Effector memory CD4-positive, alpha-beta T cell (primary cell): Measurements from ENCODE around the gene CYP2U1.

Experiments
- DNase-seq, 3 donors: peaks; one replicate each; pipeline ENCODE4 v3.0.0-alpha.2; 2020
- H3K27ac ChIP-seq: 2 replicates; pipeline ENCODE4 v1.7.0; 2013; ENCODE audit warnings: mild to moderate bottlenecking, low read length, moderate library complexity; ENCODE audit not compliant: insufficient read depth, poor library complexity, severe bottlenecking
- H3K27me3 ChIP-seq: replicated peaks from 2 replicates; pipeline ENCODE4 v1.7.0; 2013; ENCODE audit warnings: mild to moderate bottlenecking, low read length; ENCODE audit not compliant: insufficient read depth, control insufficient read depth, poor library complexity, severe bottlenecking
- H3K36me3 ChIP-seq: 2 replicates; pipeline ENCODE4 v1.7.0; 2013; ENCODE audit warnings: mild to moderate bottlenecking, low read length, moderate library complexity; ENCODE audit not compliant: control insufficient read depth, insufficient read depth
- H3K4me1 ChIP-seq: 2 replicates; pipeline ENCODE4 v1.7.0; 2013; ENCODE audit warnings: low read length, mild to moderate bottlenecking; ENCODE audit not compliant: control insufficient read depth, insufficient read depth, poor library complexity, severe bottlenecking
- H3K4me3 ChIP-seq: 2 replicates; pipeline ENCODE4 v1.7.0; 2013; ENCODE audit warnings: low read length, low read depth, mild to moderate bottlenecking; ENCODE audit not compliant: insufficient read depth, poor library complexity, severe bottlenecking
- H3K9me3 ChIP-seq: 2 replicates; pipeline ENCODE4 v1.7.0; 2013; ENCODE audit warnings: mild to moderate bottlenecking, low read length, moderate library complexity; ENCODE audit not compliant: control insufficient read depth

Gene CYP2U1

GRCh38 chr4:107996949-107997788 is 65.8 kb downstream of the CYP2U1 start:
- H3K9me3 ChIP-seq = no peaks in the 10 kb centered on the region
- H3K27me3 ChIP-seq = no peaks in the 10 kb centered on the region
- no peaks in the 10 kb centered on the region for H3K36me3 ChIP-seq
- H3K4me3 ChIP-seq = no peak overlapping the region
- DNase-seq = no peak
- no peak overlapping the region for H3K27ac ChIP-seq
- H3K4me1 ChIP-seq = no peaks in the 10 kb centered on the region

GRCh38 chr4:107997794-107998193 is 66.4 kb downstream of the CYP2U1 start:
- no peaks in the 10 kb centered on the region for H3K36me3 ChIP-seq
- H3K27me3 ChIP-seq = no peaks in the 10 kb centered on the region
- DNase-seq = no peak
- no peaks in the 10 kb centered on the region for H3K4me1 ChIP-seq
- no peak overlapping the region for H3K27ac ChIP-seq
- no peak overlapping the region for H3K4me3 ChIP-seq
- H3K9me3 ChIP-seq = no peaks in the 10 kb centered on the region

GRCh38 chr4:107999932-108000539 is 68.7 kb downstream of the CYP2U1 start:
- H3K9me3 ChIP-seq = no peaks in the 10 kb centered on the region
- H3K4me3 ChIP-seq = no peak overlapping the region
- H3K4me1 ChIP-seq = no peaks in the 10 kb centered on the region
- no peak overlapping the region for H3K27ac ChIP-seq
- DNase-seq = no peak
- H3K36me3 ChIP-seq = no peaks in the 10 kb centered on the region
- no peaks in the 10 kb centered on the region for H3K27me3 ChIP-seq

GRCh38 chr4:108001540-108002135 is 70.3 kb downstream of the CYP2U1 start:
- no peak overlapping the region for H3K4me3 ChIP-seq
- H3K4me1 ChIP-seq = no peaks in the 10 kb centered on the region
- no peak overlapping the region for H3K27ac ChIP-seq
- H3K36me3 ChIP-seq = no peaks in the 10 kb centered on the region
- no peaks in the 10 kb centered on the region for H3K27me3 ChIP-seq
- H3K9me3 ChIP-seq = no peaks in the 10 kb centered on the region
- no peak for DNase-seq
